ENCODE results near the gene AGR3. TPM values are rescaled to one million over a fixed set of nuclear protein-coding genes. Genes with fewer than 3 reads are reported as not detected.
A peak's percentile ranks its signal among the peaks of the same experiment; 100 is the strongest.

Gene AGR3
- not detected in 2 replicates for polyA plus RNA-seq (2011; rRNA removed)
- polyA minus RNA-seq (2011; rRNA and poly(A)+ RNA removed): not detected in 2 replicates

DNA sequence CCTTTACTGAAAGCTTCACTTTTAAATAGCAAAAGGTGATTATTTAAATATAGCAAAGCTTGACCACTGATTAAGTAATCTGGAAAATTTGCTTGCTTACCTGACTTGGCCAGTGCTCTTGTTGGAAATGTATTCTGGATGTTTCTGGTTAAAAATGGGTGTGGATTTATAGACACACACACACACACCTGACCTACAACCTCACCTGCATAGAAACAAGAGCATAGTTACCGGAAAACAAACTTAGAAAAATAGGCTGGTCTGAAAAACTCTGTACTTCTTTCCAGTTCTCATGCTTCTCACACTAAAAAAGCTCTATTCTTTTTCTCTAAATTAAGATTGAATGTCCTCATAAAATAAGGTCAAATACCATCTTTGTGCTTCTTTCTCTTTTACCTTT is at the start of gene AGR3:
AGR3 (minus strand) TSS at position 140 of the 400 bp plus-strand sequence. CDS start 3,365 bp downstream, outside the sequence.
- ChIA-PET POLR2A (no interaction called here), CTCF (interaction anchor here (1.5 to 2.3 kb wide), 2 partner anchors 7 to 9 kb away, joined by 6 to 9 read pairs; no protein-coding TSS in a partner anchor)
- Histone ChIP-seq H3K36me3 (ENCODE audit: control insufficient read depth, insufficient read depth, low read length) (no peaks in the 10 kb centered on the region), H3K4me3 (ENCODE audit: low read depth, low read length) (no peak within 1 kb of the TSS), H3K27me3 (ENCODE audit: control insufficient read depth, insufficient read depth, low read length) (no peaks in the 10 kb centered on the region)
- DNase-seq (ENCODE audit: low read depth): no peak
- TF ChIP-seq, protein P1, sequence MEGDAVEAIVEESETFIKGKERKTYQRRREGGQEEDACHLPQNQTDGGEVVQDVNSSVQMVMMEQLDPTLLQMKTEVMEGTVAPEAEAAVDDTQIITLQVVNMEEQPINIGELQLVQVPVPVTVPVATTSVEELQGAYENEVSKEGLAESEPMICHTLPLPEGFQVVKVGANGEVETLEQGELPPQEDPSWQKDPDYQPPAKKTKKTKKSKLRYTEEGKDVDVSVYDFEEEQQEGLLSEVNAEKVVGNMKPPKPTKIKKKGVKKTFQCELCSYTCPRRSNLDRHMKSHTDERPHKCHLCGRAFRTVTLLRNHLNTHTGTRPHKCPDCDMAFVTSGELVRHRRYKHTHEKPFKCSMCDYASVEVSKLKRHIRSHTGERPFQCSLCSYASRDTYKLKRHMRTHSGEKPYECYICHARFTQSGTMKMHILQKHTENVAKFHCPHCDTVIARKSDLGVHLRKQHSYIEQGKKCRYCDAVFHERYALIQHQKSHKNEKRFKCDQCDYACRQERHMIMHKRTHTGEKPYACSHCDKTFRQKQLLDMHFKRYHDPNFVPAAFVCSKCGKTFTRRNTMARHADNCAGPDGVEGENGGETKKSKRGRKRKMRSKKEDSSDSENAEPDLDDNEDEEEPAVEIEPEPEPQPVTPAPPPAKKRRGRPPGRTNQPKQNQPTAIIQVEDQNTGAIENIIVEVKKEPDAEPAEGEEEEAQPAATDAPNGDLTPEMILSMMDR (IDR thresholded peaks at IDR 0.05; ENCODE audit: insufficient read depth, low read depth, low read length): no peak

DNA sequence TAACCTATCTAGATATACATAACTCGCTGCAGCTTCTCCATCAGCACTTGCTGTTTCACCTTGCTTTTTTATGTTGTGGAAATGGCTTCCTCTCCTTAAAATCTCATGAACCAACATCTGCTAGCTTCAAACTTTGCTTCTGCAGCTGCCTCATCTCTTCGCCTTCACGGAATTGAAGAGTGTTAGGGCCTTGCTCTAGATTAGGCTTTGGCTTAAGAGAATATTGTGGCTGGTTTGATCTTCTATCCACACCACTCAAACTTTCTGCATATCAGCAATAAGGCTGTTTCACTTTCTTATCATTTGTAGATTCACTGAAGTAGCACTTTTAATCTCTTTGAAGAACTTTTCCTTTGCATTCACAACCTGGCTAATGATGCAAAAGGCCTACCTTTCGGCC is 49.2 kb upstream of the AGR3 start:
- TF ChIP-seq, protein P1 (IDR thresholded peaks at IDR 0.05; ENCODE audit: insufficient read depth, low read depth, low read length): no peak
- Histone ChIP-seq H3K36me3 (ENCODE audit: control insufficient read depth, insufficient read depth, low read length) (no peaks in the 10 kb centered on the region), H3K4me3 (ENCODE audit: low read depth, low read length) (no peak overlapping the region), H3K27me3 (ENCODE audit: control insufficient read depth, insufficient read depth, low read length) (no peaks in the 10 kb centered on the region)
- DNase-seq (ENCODE audit: low read depth): no peak
- CTCF ChIA-PET: interaction anchor here (0.6 to 0.8 kb wide), 3 partner anchors 9 to 1529 kb away, joined by 3 to 7 read pairs (median 3); no protein-coding TSS in a partner anchor
- POLR2A ChIA-PET: no interaction called here

DNA sequence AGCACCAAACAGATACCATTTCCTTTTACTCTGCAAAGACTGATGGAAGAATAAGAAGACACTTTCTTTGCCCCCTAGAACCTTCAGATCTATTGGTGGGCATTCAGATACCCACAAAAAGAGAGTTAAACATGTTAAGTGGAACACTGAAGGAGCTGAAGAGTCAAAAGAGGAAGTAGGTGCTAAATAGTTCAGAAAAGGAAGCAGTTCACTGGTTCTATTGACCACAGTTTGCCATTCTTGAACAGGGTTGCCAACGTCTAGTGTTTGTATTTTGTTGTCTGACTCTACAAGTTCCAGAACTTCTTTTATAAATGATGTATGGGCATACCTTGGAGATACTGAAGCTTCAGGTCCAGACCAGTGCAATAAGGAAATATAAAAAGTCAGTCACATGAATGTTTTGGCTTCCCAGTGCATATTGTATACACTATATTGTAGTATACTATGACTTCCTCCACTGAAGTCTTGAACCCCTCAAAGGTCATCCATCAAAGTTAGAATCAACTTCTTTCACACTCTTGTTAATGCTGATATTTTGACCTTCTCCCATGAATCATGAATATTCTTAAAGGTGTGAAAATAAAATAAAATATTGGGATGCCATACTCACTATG is 47.5 kb upstream of the AGR3 start:
- TF ChIP-seq, protein P1 (IDR thresholded peaks at IDR 0.05; ENCODE audit: insufficient read depth, low read depth, low read length): no peak
- Histone ChIP-seq H3K4me3 (ENCODE audit: low read depth, low read length) (no peak overlapping the region), H3K27me3 (ENCODE audit: control insufficient read depth, insufficient read depth, low read length) (no peaks in the 10 kb centered on the region), H3K36me3 (ENCODE audit: control insufficient read depth, insufficient read depth, low read length) (no peaks in the 10 kb centered on the region)
- CTCF ChIA-PET: no interaction called here
- no peak for DNase-seq (ENCODE audit: low read depth)
- POLR2A ChIA-PET: interaction anchor here (0.6 kb wide), 1 partner anchor 321 kb away, joined by 3 read pairs; no protein-coding TSS in a partner anchor

DNA sequence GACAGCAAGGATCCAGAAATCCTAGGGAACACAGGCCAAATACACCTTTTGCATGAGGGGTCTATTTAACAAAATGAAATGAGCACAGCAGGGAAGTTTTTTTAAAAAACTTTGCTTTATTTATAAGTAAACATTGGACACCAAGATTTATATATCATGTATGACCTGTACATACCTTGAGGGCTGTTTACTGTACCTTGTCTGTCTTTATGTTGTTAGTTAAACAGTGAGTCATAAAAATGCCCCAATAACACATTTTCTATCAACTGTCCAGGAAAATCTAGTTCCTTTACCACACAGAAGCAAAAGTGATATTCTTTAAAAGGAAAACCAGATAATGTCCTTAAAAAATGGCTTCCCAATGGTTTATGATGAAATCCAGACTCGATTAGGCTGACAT is 45.1 kb upstream of the AGR3 start:
- ChIA-PET CTCF (interaction anchor here (0.8 to 2.5 kb wide), 9 partner anchors 13 to 752 kb away, joined by 3 to 10 read pairs (median 4); no protein-coding TSS in a partner anchor), POLR2A (no interaction called here)
- Histone ChIP-seq H3K27me3 (ENCODE audit: control insufficient read depth, insufficient read depth, low read length) (no peaks in the 10 kb centered on the region), H3K4me3 (ENCODE audit: low read depth, low read length) (no peak overlapping the region), H3K36me3 (ENCODE audit: control insufficient read depth, insufficient read depth, low read length) (no peaks in the 10 kb centered on the region)
- TF ChIP-seq, protein P1 (IDR thresholded peaks at IDR 0.05; ENCODE audit: insufficient read depth, low read depth, low read length): no peak
- no peak for DNase-seq (ENCODE audit: low read depth)

DNA sequence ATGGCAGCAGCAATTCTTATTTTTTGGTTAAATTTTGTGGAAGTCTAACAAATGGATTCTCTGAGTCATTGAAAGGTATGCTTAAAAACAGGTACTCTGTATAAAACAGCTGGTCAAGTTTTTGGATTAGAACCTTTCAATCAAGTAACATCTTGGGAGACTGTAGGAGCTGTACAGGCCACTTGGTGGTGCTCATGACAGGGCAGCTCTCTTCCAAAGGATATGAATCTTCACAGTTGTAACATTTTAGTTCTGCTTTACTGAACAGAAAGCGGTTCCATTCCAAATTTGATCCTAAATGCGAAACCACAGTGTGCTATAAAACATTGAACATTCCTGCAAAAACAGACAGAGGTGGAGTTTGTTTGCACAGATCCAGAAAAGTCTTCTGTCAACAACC is 44.5 kb upstream of the AGR3 start:
- DNase-seq (ENCODE audit: low read depth): no peak
- CTCF ChIA-PET: interaction anchor here (0.7 to 2.5 kb wide), 14 partner anchors 9 to 753 kb away, joined by 3 to 10 read pairs (median 4); no protein-coding TSS in a partner anchor
- POLR2A ChIA-PET: no interaction called here
- Histone ChIP-seq H3K4me3 (ENCODE audit: low read depth, low read length) (no peak overlapping the region), H3K36me3 (ENCODE audit: control insufficient read depth, insufficient read depth, low read length) (no peaks in the 10 kb centered on the region), H3K27me3 (ENCODE audit: control insufficient read depth, insufficient read depth, low read length) (no peaks in the 10 kb centered on the region)
- TF ChIP-seq, protein P1 (IDR thresholded peaks at IDR 0.05; ENCODE audit: insufficient read depth, low read depth, low read length): peak; percentile 86

Measured in BJ (cell line).